Mesothelial cell of epicardium (in vitro differentiated cells): Measurements from ENCODE around the gene KCNH2. TPM values are rescaled to one million over a fixed set of nuclear protein-coding genes. Genes with fewer than 3 reads are reported as not detected.
A peak's percentile ranks its signal among the peaks of the same experiment; 100 is the strongest.

Experiments
- DNase-seq, 2 experiments: peaks; one replicate each; pipeline ENCODE4 v3.0.0; 2021; ENCODE audit warnings: low spot score in 2 of 2; ENCODE audit not compliant: unreplicated experiment in 2 of 2
- H3K27ac Mint-ChIP-seq: 2 replicates; pipeline ENCODE4 v1.8.0; 2021; ENCODE audit warnings: mixed read lengths
- H3K27me3 Mint-ChIP-seq: 2 replicates; pipeline ENCODE4 v1.8.0; 2021; ENCODE audit warnings: low read depth, mixed read lengths
- H3K36me3 Mint-ChIP-seq: 2 replicates; pipeline ENCODE4 v1.8.0; 2021; ENCODE audit warnings: mixed read lengths
- H3K4me1 Mint-ChIP-seq: 2 replicates; pipeline ENCODE4 v1.8.0; 2021; ENCODE audit warnings: mixed read lengths
- H3K4me3 Mint-ChIP-seq: 2 replicates; pipeline ENCODE4 v1.8.0; 2021; ENCODE audit warnings: mild to moderate bottlenecking, moderate library complexity, mixed read lengths
- H3K9me3 Mint-ChIP-seq: 2 replicates; pipeline ENCODE4 v1.8.0; 2021; ENCODE audit warnings: mixed read lengths
- CTCF ChIP-seq: fragments of 200-600 bp; sonication (generic); IDR thresholded peaks from one replicate; pipeline ENCODE4 v1.5.0; 2021; ENCODE audit warnings: antibody characterized with exemption; ENCODE audit not compliant: unreplicated experiment
- total RNA-seq: library from RNA; stranded (reverse); gene quantifications from 3 replicates; pipeline ENCODE4 v1.2.1, GENCODE V29; 2021

Gene KCNH2
- total RNA-seq, 1 donor from 2014 or later, result 11.2 TPM

GRCh38 chr7:151017370-151017952 is 39.3 kb upstream of the KCNH2 start:
- Mint-ChIP-seq H3K4me1 (peaks cover 34% of the 10 kb centered on the region), H3K27ac (no peak overlapping the region), H3K36me3 (peaks cover 6% of the 10 kb centered on the region), H3K9me3 (no peaks in the 10 kb centered on the region), H3K27me3 (peaks cover 56% of the 10 kb centered on the region), H3K4me3 (peak overlapping the region; percentile 64)
- DNase-seq, result no peak
- TF ChIP-seq CTCF, result no peak

- Mint-ChIP-seq H3K9me3 (no peaks in the 10 kb centered on the region), H3K4me1 (peaks cover 35% of the 10 kb centered on the region), H3K36me3 (peaks cover 6% of the 10 kb centered on the region), H3K27me3 (peaks cover 59% of the 10 kb centered on the region), H3K4me3 (no peak overlapping the region), H3K27ac (no peak overlapping the region)
- no peak for TF ChIP-seq CTCF
- no peak for DNase-seq
Observed at GRCh38 chr7:151016942-151017341, 38.8 kb upstream of the KCNH2 start.

- H3K27ac Mint-ChIP-seq, result no peak overlapping the region
- H3K27me3 Mint-ChIP-seq, result peaks cover 61% of the 10 kb centered on the region
- no peaks in the 10 kb centered on the region for H3K9me3 Mint-ChIP-seq
- no peak overlapping the region for H3K4me3 Mint-ChIP-seq
- H3K4me1 Mint-ChIP-seq, result peaks cover 38% of the 10 kb centered on the region
- no peak for TF ChIP-seq CTCF
- DNase-seq, result no peak
- peaks cover 6% of the 10 kb centered on the region for H3K36me3 Mint-ChIP-seq
Observed at GRCh38 chr7:151016505-151016904, 38.4 kb upstream of the KCNH2 start.

- DNase-seq, result no peak
- Mint-ChIP-seq H3K27me3 (peaks cover 60% of the 10 kb centered on the region), H3K27ac (no peak overlapping the region), H3K4me3 (no peak overlapping the region), H3K4me1 (peaks cover 39% of the 10 kb centered on the region), H3K36me3 (peaks cover 6% of the 10 kb centered on the region), H3K9me3 (no peaks in the 10 kb centered on the region)
- TF ChIP-seq CTCF, result no peak
Observed at GRCh38 chr7:151015967-151016366, 37.8 kb upstream of the KCNH2 start.

GRCh38 chr7:151014950-151015349 is 36.8 kb upstream of the KCNH2 start:
- peaks cover 6% of the 10 kb centered on the region for H3K36me3 Mint-ChIP-seq
- TF ChIP-seq CTCF, result no peak
- peaks cover 39% of the 10 kb centered on the region for H3K4me1 Mint-ChIP-seq
- no peak overlapping the region for H3K27ac Mint-ChIP-seq
- peaks cover 52% of the 10 kb centered on the region for H3K27me3 Mint-ChIP-seq
- no peak overlapping the region for H3K4me3 Mint-ChIP-seq
- no peaks in the 10 kb centered on the region for H3K9me3 Mint-ChIP-seq
- DNase-seq, result no peak
